BLaER1 (cell line): Measurements from ENCODE around the gene SYNGR1.
A peak's percentile ranks its signal among the peaks of the same experiment; 100 is the strongest.

Source experiments
- H3K27ac ChIP-seq: shearing (Covaris generic); formaldehyde crosslinking; 2 replicates; pipeline ENCODE4 v1.8.1; 2022
- H3K27me3 ChIP-seq: shearing (Covaris generic); formaldehyde crosslinking; 2 replicates; pipeline ENCODE4 v1.8.1; 2022
- H3K36me3 ChIP-seq: shearing (Covaris generic); formaldehyde crosslinking; 2 replicates; pipeline ENCODE4 v1.8.1; 2022
- H3K4me1 ChIP-seq: shearing (Covaris generic); formaldehyde crosslinking; 2 replicates; pipeline ENCODE4 v1.8.1; 2022
- H3K4me2 ChIP-seq: shearing (Covaris generic); formaldehyde crosslinking; 2 replicates; pipeline ENCODE4 v1.8.1; 2022
- H3K4me3 ChIP-seq: shearing (Covaris generic); formaldehyde crosslinking; 2 replicates; pipeline ENCODE4 v1.8.1; 2022
- H3K9ac ChIP-seq: shearing (Covaris generic); formaldehyde crosslinking; 2 replicates; pipeline ENCODE4 v1.8.1; 2022
- H3K9me3 ChIP-seq: shearing (Covaris generic); formaldehyde crosslinking; 2 replicates; pipeline ENCODE4 v1.8.1; 2022
- H4K20me1 ChIP-seq: shearing (Covaris generic); formaldehyde crosslinking; 2 replicates; pipeline ENCODE4 v1.8.1; 2022
- Cebpa-rat ChIP-seq: shearing (Covaris generic); IDR thresholded peaks from 2 replicates; pipeline ENCODE4 v1.8.1; 2022

The SYNGR1 gene

DNA sequence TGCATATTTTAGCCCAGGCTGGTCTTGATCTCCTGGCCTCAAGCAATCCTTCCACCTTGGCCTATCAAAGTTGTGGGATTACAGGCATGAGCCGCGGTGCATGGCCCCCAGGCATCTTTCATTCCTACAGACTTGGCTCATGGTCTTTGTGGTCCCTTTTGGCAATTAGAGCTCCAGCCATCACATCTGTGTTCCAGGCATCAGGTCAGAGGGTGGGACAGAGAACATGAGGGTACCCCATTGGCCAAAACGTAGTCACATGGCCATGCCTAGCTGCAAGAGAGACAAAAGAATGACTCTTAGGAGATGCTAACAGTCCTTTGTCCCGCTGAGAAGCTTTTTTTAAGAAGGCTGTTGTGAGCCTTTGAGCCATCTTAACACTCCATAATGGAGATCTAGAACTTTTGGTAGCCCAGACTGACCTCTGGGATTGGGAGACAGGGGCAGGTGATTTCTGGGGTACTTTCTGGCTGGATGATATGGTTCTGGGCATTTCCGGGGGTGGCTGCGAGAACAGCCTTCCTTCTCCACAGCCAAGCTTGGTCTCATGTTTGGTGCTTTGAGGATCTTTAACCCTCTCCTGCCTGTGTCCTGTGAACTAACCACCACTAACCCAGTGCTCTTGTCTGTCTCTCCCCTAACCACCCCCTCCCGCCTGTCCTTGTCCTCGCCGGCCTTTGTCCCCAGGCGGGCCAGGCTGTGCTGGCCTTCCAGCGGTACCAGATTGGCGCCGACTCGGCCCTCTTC is 31.4 kb downstream of the SYNGR1 start:
- H3K9me3 ChIP-seq, result no peaks in the 10 kb centered on the region
- H3K27ac ChIP-seq, result 0 out of 2 replicates have a peak overlapping the region, but pooled peaks have one; percentile 54
- H3K9ac ChIP-seq, result no peak overlapping the region
- peak overlapping the region; percentile 77 for H3K4me2 ChIP-seq
- no peak for TF ChIP-seq Cebpa-rat
- peaks cover 63% of the 10 kb centered on the region for H3K4me1 ChIP-seq
- no peaks in the 10 kb centered on the region for H3K27me3 ChIP-seq
- peaks cover 62% of the 10 kb centered on the region for H3K36me3 ChIP-seq
- no peaks in the 10 kb centered on the region for H4K20me1 ChIP-seq
- H3K4me3 ChIP-seq, result no peak overlapping the region

DNA sequence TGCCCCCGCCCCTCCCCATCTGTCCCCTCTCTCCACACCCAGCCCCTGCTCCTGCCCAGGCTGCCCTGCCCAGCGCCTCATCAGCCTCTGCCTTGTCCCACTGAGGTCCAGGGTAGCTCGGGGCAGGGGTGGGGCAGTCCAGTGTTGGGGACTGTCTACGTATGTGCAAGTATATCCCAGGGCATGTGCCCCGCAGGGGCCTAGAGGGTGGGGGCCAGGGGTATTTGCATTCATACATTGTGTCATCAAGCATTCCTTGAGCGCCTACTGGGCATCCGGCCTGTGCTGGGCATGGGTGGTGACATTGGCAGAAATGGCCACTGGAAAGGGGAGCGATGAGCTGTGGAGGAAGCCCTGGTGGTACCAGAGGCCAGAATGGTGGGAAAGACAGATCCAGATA is 32.1 kb downstream of the SYNGR1 start:
- TF ChIP-seq Cebpa-rat, result no peak
- H3K4me2 ChIP-seq, result peak overlapping the region; percentile 77
- peak overlapping the region; percentile 54 for H3K27ac ChIP-seq
- H3K9ac ChIP-seq, result peak overlapping the region; percentile 32; the same call in 1 of the 2 replicates
- H3K36me3 ChIP-seq, result peaks cover 54% of the 10 kb centered on the region
- peaks cover 65% of the 10 kb centered on the region for H3K4me1 ChIP-seq
- H3K27me3 ChIP-seq, result no peaks in the 10 kb centered on the region
- H4K20me1 ChIP-seq, result no peaks in the 10 kb centered on the region
- no peak overlapping the region for H3K4me3 ChIP-seq
- H3K9me3 ChIP-seq, result no peaks in the 10 kb centered on the region

DNA sequence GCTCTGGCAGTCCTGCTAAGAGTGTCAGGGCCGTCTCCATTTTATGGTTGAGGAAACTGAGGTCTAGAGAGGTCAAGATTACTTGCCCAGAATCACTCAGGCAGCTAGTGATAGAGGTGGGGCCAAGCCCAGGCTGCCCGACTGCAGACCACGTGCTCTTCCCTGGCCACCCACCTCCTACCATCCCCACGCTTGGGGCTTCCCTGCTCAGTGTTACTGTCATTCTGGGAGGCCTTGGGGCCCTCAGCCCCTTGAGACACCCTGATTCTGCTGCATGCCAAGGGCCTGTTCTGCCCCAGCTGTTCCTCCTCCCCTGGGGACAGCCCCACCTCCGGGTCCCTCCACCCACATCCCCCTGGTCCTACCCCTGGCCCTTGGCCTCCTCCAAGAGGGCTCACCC is 32.6 kb downstream of the SYNGR1 start:
- Histone ChIP-seq H3K9me3 (no peaks in the 10 kb centered on the region), H3K4me3 (no peak overlapping the region), H3K4me2 (peak overlapping the region; percentile 77)

DNA sequence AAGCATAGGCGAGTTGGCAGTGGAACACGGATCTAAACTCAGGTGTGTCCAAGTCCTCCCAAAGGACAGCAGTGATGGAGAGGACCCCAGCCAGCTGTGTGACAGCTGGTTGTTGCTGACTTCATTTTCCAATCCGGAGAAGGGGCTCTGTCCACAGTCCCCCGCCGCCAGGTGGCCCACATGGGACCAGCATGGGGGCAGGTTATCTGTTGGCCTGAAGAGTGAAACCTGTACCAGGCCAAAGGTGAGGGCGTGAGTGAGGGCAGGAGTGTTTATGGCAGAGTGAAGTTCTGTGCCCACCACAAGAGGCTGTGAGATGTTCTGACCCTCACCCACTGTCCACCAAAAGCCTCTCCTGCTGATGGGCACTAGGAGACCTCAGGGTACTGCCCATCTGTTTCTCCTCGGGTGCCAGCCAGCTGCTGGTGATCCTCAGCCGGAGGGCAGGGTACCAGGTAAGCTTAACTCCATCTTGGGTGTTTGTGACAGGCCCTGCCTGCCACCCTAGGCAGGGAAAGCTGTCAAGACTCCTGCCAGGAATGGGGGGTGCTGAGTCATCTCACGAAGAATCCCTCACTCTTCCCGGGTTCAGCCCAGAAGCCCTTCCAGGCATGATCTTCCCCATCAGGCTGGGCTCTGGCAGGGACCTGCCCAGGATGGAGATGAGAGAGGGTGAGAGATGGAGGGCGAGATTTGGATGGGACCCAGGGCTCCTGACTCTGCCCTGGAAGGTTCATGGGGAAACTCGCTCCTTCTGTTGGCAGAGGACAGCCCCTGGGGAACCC is 34.2 kb downstream of the SYNGR1 start:
- no peaks in the 10 kb centered on the region for H3K27me3 ChIP-seq
- no peak overlapping the region for H3K9ac ChIP-seq
- H3K4me2 ChIP-seq, result peak overlapping the region; percentile 28
- peaks cover 75% of the 10 kb centered on the region for H3K4me1 ChIP-seq
- no peaks in the 10 kb centered on the region for H3K9me3 ChIP-seq
- no peak overlapping the region for H3K27ac ChIP-seq
- peaks cover 33% of the 10 kb centered on the region for H3K36me3 ChIP-seq
- H4K20me1 ChIP-seq, result no peaks in the 10 kb centered on the region
- no peak for TF ChIP-seq Cebpa-rat
- no peak overlapping the region for H3K4me3 ChIP-seq

More for the DNA sequence above, 32.6 kb downstream of the SYNGR1 start:
- Histone ChIP-seq H3K4me1 (peaks cover 69% of the 10 kb centered on the region), H3K36me3 (peaks cover 49% of the 10 kb centered on the region), H3K27me3 (no peaks in the 10 kb centered on the region), H3K9ac (peak overlapping the region; percentile 32; the same call in 1 of the 2 replicates), H4K20me1 (no peaks in the 10 kb centered on the region), H3K27ac (peak overlapping the region; percentile 54)
- no peak for TF ChIP-seq Cebpa-rat

DNA sequence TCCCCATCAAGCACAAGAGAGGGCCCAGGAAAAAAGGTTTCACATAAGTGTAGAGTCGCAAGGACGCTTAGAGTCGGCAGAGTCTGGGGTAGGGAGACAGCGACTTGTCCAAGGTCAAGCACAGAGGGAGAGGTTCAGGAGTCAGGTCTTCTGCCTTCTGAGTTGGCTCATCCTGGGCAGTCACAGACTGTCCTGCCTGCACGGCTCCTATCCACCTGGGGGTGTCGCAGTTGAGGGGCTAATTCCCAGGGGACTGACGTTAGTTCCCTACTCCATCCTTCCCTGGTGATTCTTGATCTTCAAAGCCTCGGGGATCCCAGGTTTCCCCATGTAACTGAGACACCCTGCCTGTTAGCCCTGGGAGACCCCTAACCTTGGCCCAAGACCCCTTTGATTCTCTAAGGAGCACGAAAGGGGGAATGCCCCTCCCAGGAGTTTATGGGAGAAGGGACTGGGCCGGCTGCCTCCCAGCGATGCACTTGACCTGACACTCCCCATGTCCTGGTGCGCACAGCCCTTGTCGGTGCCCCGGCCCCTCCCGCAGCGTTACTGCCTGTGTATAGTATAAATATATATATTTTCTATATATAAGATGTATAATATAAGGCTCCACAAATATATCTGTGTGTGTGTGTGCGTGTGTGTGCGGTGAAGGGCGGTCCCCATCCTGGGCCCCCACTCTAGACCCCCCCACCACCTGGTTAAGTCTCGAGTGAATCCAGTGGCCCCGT is 35.1 kb downstream of the SYNGR1 start:
- no peaks in the 10 kb centered on the region for H3K27me3 ChIP-seq
- H3K36me3 ChIP-seq, result peaks cover 28% of the 10 kb centered on the region

DNA sequence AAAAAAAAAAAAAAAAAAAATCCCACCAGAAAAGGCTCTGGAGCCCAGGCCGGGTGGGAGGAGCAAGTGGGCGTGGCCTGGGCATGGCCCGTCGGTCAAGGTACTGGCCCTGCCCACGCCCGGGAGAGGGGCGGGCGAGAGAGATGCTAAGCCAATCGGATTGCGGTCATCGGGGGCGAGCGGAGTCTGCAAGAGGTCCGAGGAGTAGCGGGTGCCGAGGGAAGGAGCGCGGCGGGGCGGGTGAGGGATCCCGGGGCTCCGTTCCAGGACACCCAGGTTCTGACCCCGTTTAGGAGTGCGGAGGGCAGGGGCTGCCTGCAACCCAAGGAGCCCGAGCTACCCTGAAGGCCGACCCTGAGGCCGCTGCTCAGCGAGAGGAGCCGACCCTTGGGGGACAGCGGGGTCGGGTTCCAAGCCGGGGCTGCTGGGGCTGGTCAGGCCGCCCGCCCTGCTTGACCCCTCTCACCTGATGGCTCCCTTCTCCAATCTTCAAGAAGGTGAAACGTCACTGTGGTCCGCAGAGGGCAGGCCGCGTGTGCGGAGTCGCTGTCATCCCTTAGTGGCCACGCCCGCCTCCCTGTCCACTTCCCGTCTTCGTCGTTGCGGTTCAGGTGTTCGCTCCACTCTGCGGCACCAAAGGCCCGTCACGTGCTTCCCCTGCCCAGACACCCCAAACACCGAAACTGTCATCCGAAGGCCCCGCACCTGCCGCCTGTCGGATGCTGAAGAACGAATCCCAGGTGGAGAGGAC is 38.6 kb downstream of the SYNGR1 start:
- H3K27me3 ChIP-seq, result no peaks in the 10 kb centered on the region
- H3K4me3 ChIP-seq, result peak overlapping the region; percentile 63
- peak overlapping the region; percentile 39; the same call in 1 of the 2 replicates for H3K27ac ChIP-seq
- H3K36me3 ChIP-seq, result no peaks in the 10 kb centered on the region; the same call in 1 of the 2 replicates
- no peaks in the 10 kb centered on the region for H3K9me3 ChIP-seq
- TF ChIP-seq Cebpa-rat, result no peak
- peak overlapping the region; percentile 56; the same call in 1 of the 2 replicates for H3K9ac ChIP-seq
- peaks cover 47% of the 10 kb centered on the region for H3K4me1 ChIP-seq
- no peaks in the 10 kb centered on the region for H4K20me1 ChIP-seq
- H3K4me2 ChIP-seq, result peak overlapping the region; percentile 97

More for the DNA sequence above, 35.1 kb downstream of the SYNGR1 start:
- Histone ChIP-seq H3K4me3 (no peak overlapping the region), H3K9me3 (no peaks in the 10 kb centered on the region), H3K9ac (no peak overlapping the region), H3K4me1 (peaks cover 81% of the 10 kb centered on the region), H4K20me1 (no peaks in the 10 kb centered on the region), H3K27ac (no peak overlapping the region), H3K4me2 (peak overlapping the region; percentile 28)
- no peak for TF ChIP-seq Cebpa-rat

DNA sequence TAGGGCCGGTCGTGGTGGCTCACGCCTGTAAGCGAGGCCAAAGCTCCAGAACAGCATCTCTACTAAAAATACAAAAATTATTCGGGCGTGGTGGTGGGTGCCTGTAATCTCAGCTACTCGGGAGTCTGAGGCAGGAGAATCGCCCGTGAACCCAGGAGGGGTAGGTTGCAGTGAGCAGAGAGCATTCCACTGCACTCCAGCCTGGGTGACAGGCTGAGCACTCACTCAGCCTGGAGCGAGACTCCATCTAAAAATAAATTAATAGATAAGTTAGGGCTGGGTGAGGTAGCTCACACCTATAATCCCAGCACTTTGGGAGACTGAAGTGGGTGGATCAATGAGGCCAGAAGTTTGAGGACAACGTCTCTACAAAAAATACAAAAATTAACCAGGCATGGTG is 39.6 kb downstream of the SYNGR1 start:
- no peak overlapping the region for H3K4me2 ChIP-seq
- H3K27ac ChIP-seq, result no peak overlapping the region
- H3K9me3 ChIP-seq, result no peaks in the 10 kb centered on the region
- H3K27me3 ChIP-seq, result no peaks in the 10 kb centered on the region
- H4K20me1 ChIP-seq, result no peaks in the 10 kb centered on the region
- no peak overlapping the region for H3K4me3 ChIP-seq
- no peaks in the 10 kb centered on the region for H3K36me3 ChIP-seq
- H3K4me1 ChIP-seq, result peaks cover 37% of the 10 kb centered on the region
- TF ChIP-seq Cebpa-rat, result no peak
- H3K9ac ChIP-seq, result no peak overlapping the region

DNA sequence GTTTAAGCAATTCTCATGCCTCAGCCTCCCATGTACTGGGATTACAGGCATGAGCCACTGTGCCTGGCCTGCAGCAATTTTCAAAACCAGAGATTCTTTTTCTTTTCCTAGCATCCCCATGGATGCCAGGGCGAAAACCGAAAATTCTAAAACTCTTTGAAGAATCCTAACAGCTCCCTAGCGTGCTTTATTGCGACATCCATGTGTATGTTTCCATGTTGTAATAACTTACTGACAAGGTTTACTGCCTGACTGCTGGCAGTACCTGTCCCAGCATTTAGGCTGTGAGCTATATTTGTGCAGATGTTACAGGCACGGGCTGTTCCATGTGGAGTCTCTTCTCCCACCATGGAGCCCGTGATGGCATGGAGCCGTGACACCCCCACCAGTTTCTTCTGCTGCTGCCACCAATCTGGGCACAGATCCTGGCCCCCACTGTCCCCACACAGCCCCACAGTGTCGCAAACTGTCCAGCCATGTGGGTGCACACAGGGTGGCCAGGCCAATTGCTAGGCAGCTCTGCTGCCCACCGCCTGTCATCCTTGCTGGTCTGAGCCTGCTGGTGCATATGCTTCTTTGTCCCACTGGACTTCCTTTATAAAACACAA is 42.7 kb downstream of the SYNGR1 start:
- peaks cover 21% of the 10 kb centered on the region for H3K4me1 ChIP-seq
- H3K4me3 ChIP-seq, result no peak overlapping the region
- H3K9me3 ChIP-seq, result no peaks in the 10 kb centered on the region
- no peak overlapping the region for H3K27ac ChIP-seq
- TF ChIP-seq Cebpa-rat, result peak; percentile 81
- H3K4me2 ChIP-seq, result no peak overlapping the region
- no peaks in the 10 kb centered on the region for H3K27me3 ChIP-seq
- H3K9ac ChIP-seq, result no peak overlapping the region
- no peaks in the 10 kb centered on the region for H4K20me1 ChIP-seq
- H3K36me3 ChIP-seq, result no peaks in the 10 kb centered on the region
